Measurements from ENCODE around the gene TESK2. TPM values are rescaled to one million over a fixed set of nuclear protein-coding genes. Genes with fewer than 3 reads are reported as not detected.

Gene TESK2
- total and polyA plus RNA-seq, 2 of the 13 experiments (the other 11 are each of a cell fraction or from before 2014, with no cell fraction given) = 5.5 to 9.6 TPM

DNA sequence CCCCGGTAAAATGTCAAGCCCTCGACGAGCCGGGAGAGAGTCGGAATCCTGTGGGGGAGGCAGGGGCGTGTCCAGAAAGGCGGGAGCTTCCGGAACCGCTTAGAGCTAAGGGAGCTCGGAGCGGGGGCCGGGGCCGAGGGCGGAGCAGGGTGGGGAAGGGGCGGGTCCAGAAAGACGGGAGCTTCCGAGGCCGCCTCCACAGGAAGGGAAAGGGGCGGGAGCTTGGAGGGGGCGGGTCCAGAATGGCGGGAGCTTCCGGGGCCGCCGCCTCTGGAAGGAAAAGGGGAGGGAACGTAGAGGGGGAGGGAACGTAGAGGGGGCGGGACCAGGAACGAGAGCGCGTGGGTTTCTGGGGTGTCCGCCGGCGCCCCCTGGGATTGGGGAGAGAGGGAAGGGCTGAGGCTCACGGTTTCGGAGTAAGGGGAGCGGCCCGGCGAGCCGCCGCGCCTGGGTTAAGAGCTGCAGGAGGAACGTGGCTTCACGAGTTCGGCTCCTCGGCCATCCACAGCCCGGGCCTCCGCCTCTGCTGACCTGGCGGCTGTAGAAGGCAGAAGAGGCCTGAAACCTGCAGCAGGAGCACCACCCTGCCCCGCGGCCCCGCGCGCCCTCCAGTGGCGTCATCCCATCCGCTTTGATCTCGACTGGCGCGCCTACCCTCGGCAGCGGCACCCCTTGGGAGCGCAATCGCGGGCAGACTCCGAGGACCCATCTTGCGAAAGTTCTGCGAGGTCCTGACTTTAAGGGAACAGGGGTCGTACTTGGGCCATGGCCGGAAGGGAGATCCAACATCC, 187.2 kb downstream of the TESK2 start (continued):
- TF ChIP-seq, protein P1, sequence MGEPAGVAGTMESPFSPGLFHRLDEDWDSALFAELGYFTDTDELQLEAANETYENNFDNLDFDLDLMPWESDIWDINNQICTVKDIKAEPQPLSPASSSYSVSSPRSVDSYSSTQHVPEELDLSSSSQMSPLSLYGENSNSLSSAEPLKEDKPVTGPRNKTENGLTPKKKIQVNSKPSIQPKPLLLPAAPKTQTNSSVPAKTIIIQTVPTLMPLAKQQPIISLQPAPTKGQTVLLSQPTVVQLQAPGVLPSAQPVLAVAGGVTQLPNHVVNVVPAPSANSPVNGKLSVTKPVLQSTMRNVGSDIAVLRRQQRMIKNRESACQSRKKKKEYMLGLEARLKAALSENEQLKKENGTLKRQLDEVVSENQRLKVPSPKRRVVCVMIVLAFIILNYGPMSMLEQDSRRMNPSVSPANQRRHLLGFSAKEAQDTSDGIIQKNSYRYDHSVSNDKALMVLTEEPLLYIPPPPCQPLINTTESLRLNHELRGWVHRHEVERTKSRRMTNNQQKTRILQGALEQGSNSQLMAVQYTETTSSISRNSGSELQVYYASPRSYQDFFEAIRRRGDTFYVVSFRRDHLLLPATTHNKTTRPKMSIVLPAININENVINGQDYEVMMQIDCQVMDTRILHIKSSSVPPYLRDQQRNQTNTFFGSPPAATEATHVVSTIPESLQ (CRISPR knock-in tag; conservative IDR thresholded peaks at IDR 0.05) = peak; percentile 55; the same call in 1 of the 2 replicates
- no peak for TF ChIP-seq ELF4 (CRISPR knock-in tag; IDR thresholded peaks at IDR 0.05; ENCODE audit: borderline replicate concordance)
- TF ChIP-seq, protein P2, sequence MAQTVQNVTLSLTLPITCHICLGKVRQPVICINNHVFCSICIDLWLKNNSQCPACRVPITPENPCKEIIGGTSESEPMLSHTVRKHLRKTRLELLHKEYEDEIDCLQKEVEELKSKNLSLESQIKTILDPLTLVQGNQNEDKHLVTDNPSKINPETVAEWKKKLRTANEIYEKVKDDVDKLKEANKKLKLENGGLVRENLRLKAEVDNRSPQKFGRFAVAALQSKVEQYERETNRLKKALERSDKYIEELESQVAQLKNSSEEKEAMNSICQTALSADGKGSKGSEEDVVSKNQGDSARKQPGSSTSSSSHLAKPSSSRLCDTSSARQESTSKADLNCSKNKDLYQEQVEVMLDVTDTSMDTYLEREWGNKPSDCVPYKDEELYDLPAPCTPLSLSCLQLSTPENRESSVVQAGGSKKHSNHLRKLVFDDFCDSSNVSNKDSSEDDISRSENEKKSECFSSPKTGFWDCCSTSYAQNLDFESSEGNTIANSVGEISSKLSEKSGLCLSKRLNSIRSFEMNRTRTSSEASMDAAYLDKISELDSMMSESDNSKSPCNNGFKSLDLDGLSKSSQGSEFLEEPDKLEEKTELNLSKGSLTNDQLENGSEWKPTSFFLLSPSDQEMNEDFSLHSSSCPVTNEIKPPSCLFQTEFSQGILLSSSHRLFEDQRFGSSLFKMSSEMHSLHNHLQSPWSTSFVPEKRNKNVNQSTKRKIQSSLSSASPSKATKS (CRISPR knock-in tag; IDR thresholded peaks at IDR 0.05) = no peak
- TF ChIP-seq SMARCC2 (IDR thresholded peaks at IDR 0.05) = no peak
- no peak for TF ChIP-seq AGO1 (IDR thresholded peaks at IDR 0.05; ENCODE audit: low read depth, low read length, poor library complexity, severe bottlenecking)
- TF ChIP-seq NBN (conservative IDR thresholded peaks at IDR 0.05) = no peak
- TF ChIP-seq, protein P3, sequence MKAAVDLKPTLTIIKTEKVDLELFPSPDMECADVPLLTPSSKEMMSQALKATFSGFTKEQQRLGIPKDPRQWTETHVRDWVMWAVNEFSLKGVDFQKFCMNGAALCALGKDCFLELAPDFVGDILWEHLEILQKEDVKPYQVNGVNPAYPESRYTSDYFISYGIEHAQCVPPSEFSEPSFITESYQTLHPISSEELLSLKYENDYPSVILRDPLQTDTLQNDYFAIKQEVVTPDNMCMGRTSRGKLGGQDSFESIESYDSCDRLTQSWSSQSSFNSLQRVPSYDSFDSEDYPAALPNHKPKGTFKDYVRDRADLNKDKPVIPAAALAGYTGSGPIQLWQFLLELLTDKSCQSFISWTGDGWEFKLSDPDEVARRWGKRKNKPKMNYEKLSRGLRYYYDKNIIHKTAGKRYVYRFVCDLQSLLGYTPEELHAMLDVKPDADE (CRISPR knock-in tag; IDR thresholded peaks at IDR 0.05) = no peak
- 0 out of 2 replicates have a peak, but pooled peaks have one; percentile 49 for TF ChIP-seq ZNF552 (CRISPR knock-in tag; IDR thresholded peaks at IDR 0.05; ENCODE audit: borderline replicate concordance)
- TF ChIP-seq POLR2AphosphoS2 (IDR thresholded peaks at IDR 0.05; ENCODE audit: low read depth, low read length) = no peak
- no peak; the same call in 1 of the 2 replicates for TF ChIP-seq SIX4 (CRISPR knock-in tag; IDR thresholded peaks at IDR 0.05)
- TF ChIP-seq, protein P4, sequence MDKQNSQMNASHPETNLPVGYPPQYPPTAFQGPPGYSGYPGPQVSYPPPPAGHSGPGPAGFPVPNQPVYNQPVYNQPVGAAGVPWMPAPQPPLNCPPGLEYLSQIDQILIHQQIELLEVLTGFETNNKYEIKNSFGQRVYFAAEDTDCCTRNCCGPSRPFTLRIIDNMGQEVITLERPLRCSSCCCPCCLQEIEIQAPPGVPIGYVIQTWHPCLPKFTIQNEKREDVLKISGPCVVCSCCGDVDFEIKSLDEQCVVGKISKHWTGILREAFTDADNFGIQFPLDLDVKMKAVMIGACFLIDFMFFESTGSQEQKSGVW (CRISPR knock-in tag; IDR thresholded peaks at IDR 0.05; ENCODE audit: borderline replicate concordance) = no peak
- peak in 1 of 2 experiments; percentile 15; a peak in 1 of 4 replicates for TF ChIP-seq EP300 (IDR thresholded peaks at IDR 0.05; ENCODE audit: low read depth in 2 of 2, low read length in 2 of 2)
- TF ChIP-seq EP300 (CRISPR knock-in tag; IDR thresholded peaks at IDR 0.05; ENCODE audit: borderline replicate concordance) = no peak; the same call in 1 of the 2 replicates
- TF ChIP-seq RARA (CRISPR knock-in tag; IDR thresholded peaks at IDR 0.05) = peak; percentile 64
- TF ChIP-seq HOXA3 (CRISPR knock-in tag; IDR thresholded peaks at IDR 0.05) = peak; percentile 77
- peak; percentile 68 for TF ChIP-seq NFKB2 (CRISPR knock-in tag; IDR thresholded peaks at IDR 0.05; ENCODE audit: borderline replicate concordance)
- peak; percentile 89 for TF ChIP-seq RXRA (CRISPR knock-in tag; IDR thresholded peaks at IDR 0.05)
- peak; percentile 94 for TF ChIP-seq KAT7 (CRISPR knock-in tag; IDR thresholded peaks at IDR 0.05; ENCODE audit: borderline replicate concordance)
- peak; percentile 64; the same call in 1 of the 2 replicates for TF ChIP-seq KLF11 (CRISPR knock-in tag; IDR thresholded peaks at IDR 0.05)
- TF ChIP-seq ZNF709 (CRISPR knock-in tag; IDR thresholded peaks at IDR 0.05) = peak; percentile 65; the same call in 1 of the 2 replicates
- TF ChIP-seq SRSF9 (IDR thresholded peaks at IDR 0.05; ENCODE audit: borderline replicate concordance, insufficient read depth, low read depth, low read length, poor library complexity, severe bottlenecking) = no peak
- peak; percentile 92 for TF ChIP-seq ZNF343 (CRISPR knock-in tag; IDR thresholded peaks at IDR 0.05)
- peak; percentile 87 for TF ChIP-seq AGO2 (optimal IDR thresholded peaks at IDR 0.05; ENCODE audit: low read depth, low read length)
- peak; percentile 76; the same call in 1 of the 2 replicates for TF ChIP-seq ZNF816 (CRISPR knock-in tag; IDR thresholded peaks at IDR 0.05; ENCODE audit: borderline replicate concordance)
